Endothelial cell of umbilical vein (primary cell): ENCODE results near the gene CHD9NB. TPM values are rescaled to one million over a fixed set of nuclear protein-coding genes. Genes with fewer than 3 reads are reported as not detected.

Experiments
- BruUV-seq: library from RNA; stranded (reverse); fragments of 400-500 nt; replicated peaks from 2 replicates; lab custom pipeline; 2021; lab: Mats Ljungman, UMichigan
- CTCF ChIA-PET: fragments of 300-600, 350-600 bp; sonication (Branson Sonifier 250); formaldehyde crosslinking; loops from one replicate; lab custom pipeline; 2021; ENCODE audit warnings: antibody characterized with exemption, inconsistent platforms; lab: Charles Lee
- POLR2A ChIA-PET: fragments of 300-600, 350-600 bp; sonication (Branson Sonifier 250); formaldehyde crosslinking; loops from one replicate; lab custom pipeline; 2021; ENCODE audit warnings: antibody characterized with exemption, inconsistent platforms; lab: Charles Lee
- DNase-seq: peaks from one replicate; pipeline ENCODE4 v3.0.0-alpha.2; 2011; ENCODE audit warnings: low read depth, low spot score
- FAIRE-seq: peaks from 2 replicates; lab custom pipeline; 2011; peaks lifted over from hg19 to GRCh38; lab: Jason Lieb, UNC
- H2AFZ ChIP-seq: 2 replicates; pipeline ENCODE4 v1.6.0; 2012; ENCODE audit warnings: low read depth, low read length, control low read depth, inconsistent platforms
- H3K27ac ChIP-seq: 2 replicates; pipeline ENCODE4 v1.5.1; 2011; ENCODE audit warnings: low read depth, mild to moderate bottlenecking, control low read depth, low read length, moderate library complexity; ENCODE audit not compliant: insufficient read depth
- H3K27me3 ChIP-seq, 2 experiments: 2 replicates each; pipeline versions ENCODE4 v1.6.0 to v1.6.1; 2011; ENCODE audit warnings: low read length in 2 of 2, mixed read lengths in 1 of 2; ENCODE audit not compliant: control insufficient read depth in 2 of 2, insufficient read depth in 2 of 2
- H3K36me3 ChIP-seq, 2 experiments: 2 replicates in 1 of 2; 3 replicates in 1 of 2; pipeline ENCODE4 v1.5.1; 2011; ENCODE audit warnings: low read length in 2 of 2, mild to moderate bottlenecking in 1 of 2, moderate library complexity in 1 of 2; ENCODE audit not compliant: control insufficient read depth in 2 of 2, insufficient read depth in 2 of 2; ENCODE audit errors: extremely low read depth in 1 of 2
- H3K4me1 ChIP-seq: 3 replicates; pipeline ENCODE4 v1.5.1; 2011; ENCODE audit warnings: mild to moderate bottlenecking, low read length; ENCODE audit not compliant: control insufficient read depth, insufficient read depth; ENCODE audit errors: extremely low read depth
- H3K4me2 ChIP-seq: 2 replicates; pipeline ENCODE4 v1.6.1; 2011; ENCODE audit warnings: low read length, control low read depth, mixed read lengths; ENCODE audit not compliant: insufficient read depth
- H3K4me3 ChIP-seq, 3 experiments: fragments of 200-600 bp in 1 of 3; sonication (generic), shearing (Covaris generic) in 1 of 3; replicated peaks in 1 of 3; 2 replicates each; pipeline ENCODE4 v1.5.1; 2011 to 2016; ENCODE audit warnings: control low read depth in 3 of 3, low read length in 3 of 3, mild to moderate bottlenecking in 2 of 3, inconsistent platforms in 1 of 3, low read depth in 1 of 3, moderate library complexity in 1 of 3; ENCODE audit not compliant: insufficient read depth in 1 of 3
- H3K79me2 ChIP-seq: 2 replicates; pipeline ENCODE4 v1.6.0; 2012; ENCODE audit warnings: low read length, inconsistent platforms; ENCODE audit not compliant: control insufficient read depth, insufficient read depth
- H3K9ac ChIP-seq: replicated peaks from 2 replicates; pipeline ENCODE3; 2011; ENCODE audit warnings: low read length, control low read depth; ENCODE audit not compliant: insufficient read depth; ENCODE audit errors: extremely low read depth
- H3K9me1 ChIP-seq: replicated peaks from 3 replicates; pipeline ENCODE4 v1.6.0; 2011; ENCODE audit warnings: mild to moderate bottlenecking, low read length; ENCODE audit not compliant: control insufficient read depth, insufficient read depth; ENCODE audit errors: extremely low read depth
- H3K9me3 ChIP-seq: replicated peaks from 2 replicates; pipeline ENCODE4 v1.5.1; 2012; ENCODE audit warnings: low read length, inconsistent platforms; ENCODE audit not compliant: control insufficient read depth, insufficient read depth
- H4K20me1 ChIP-seq: replicated peaks from 2 replicates; pipeline ENCODE3; 2011; ENCODE audit warnings: mild to moderate bottlenecking, low read length; ENCODE audit not compliant: control insufficient read depth, insufficient read depth; ENCODE audit errors: extremely low read depth
- EZH2 ChIP-seq: IDR thresholded peaks from 2 replicates; pipeline ENCODE4 v1.6.1; 2012; ENCODE audit warnings: borderline replicate concordance, low read depth, mild to moderate bottlenecking, moderate library complexity, low read length, inconsistent platforms; ENCODE audit not compliant: severe bottlenecking
- FOS ChIP-seq: IDR thresholded peaks from 2 replicates; pipeline ENCODE4 v1.6.1; 2011; ENCODE audit warnings: mild to moderate bottlenecking, low read length, moderate library complexity, borderline replicate concordance; ENCODE audit not compliant: insufficient read depth
- GATA2 ChIP-seq: IDR thresholded peaks from 2 replicates; pipeline ENCODE4 v1.7.0; 2011; ENCODE audit warnings: low read depth, mild to moderate bottlenecking, moderate library complexity, mixed read lengths, low read length; ENCODE audit not compliant: insufficient read length, insufficient read depth
- JUN ChIP-seq: IDR thresholded peaks from 2 replicates; pipeline ENCODE4 v1.6.1; 2011; ENCODE audit warnings: borderline replicate concordance, low read depth; ENCODE audit not compliant: insufficient read length, insufficient read depth
- MAX ChIP-seq: IDR thresholded peaks from 2 replicates; pipeline ENCODE4 v1.6.1; 2011; ENCODE audit not compliant: insufficient read depth, insufficient read length
- MYC ChIP-seq: IDR thresholded peaks from one replicate; pipeline ENCODE4 v1.6.1; 2011; ENCODE audit warnings: mild to moderate bottlenecking, low read depth, low read length
- POLR2A ChIP-seq: IDR thresholded peaks from 2 replicates; pipeline ENCODE4 v1.6.1; 2012; ENCODE audit warnings: low read depth, mild to moderate bottlenecking, control low read depth, low read length
- POLR2AphosphoS5 ChIP-seq: IDR thresholded peaks from 2 replicates; pipeline ENCODE4 v1.6.1; 2012; ENCODE audit warnings: low read depth, mild to moderate bottlenecking, control low read depth, low read length, moderate library complexity; ENCODE audit not compliant: insufficient read depth
- dilution Hi-C: fragments of 300-500 bp; cut with MboI; formaldehyde crosslinking; loops from one replicate; pipeline ENCODE4 v1.15.0; 2019; ENCODE audit warnings: low sequenced_read_pairs; ENCODE audit not compliant: extremely low pct_ligation_motif_present
- intact Hi-C: fragments of 100-400 bp; cut with micrococcal nuclease; formaldehyde crosslinking; loops from one replicate; pipeline ENCODE4 v1.10.0; 2022
- polyA plus RNA-seq, 4 experiments: library from polyadenylated mRNA; depleted of rRNA in 3 of 4; stranded (reverse) in 3 of 4; unstranded in 1 of 4; fragments of >200 nt; gene quantifications; 2 replicates each; pipeline versions ENCODE4 v1.2.1 to v1.2.3, GENCODE V29; 2011 to 2012; ENCODE audit warnings: missing spikeins in 1 of 4
- total RNA-seq: library from RNA; stranded (reverse); gene quantifications from 2 replicates; pipeline ENCODE4 v1.2.3, GENCODE V29; 2021
- TF ChIP-seq, protein P1 (sequence below), 2 donors: IDR thresholded peaks; 1 replicate in 1 of 2; 2 replicates in 1 of 2; pipeline ENCODE4 v1.5.1; 2011; ENCODE audit warnings: low read length in 2 of 2, mild to moderate bottlenecking in 2 of 2, moderate library complexity in 2 of 2, control low read depth in 1 of 2, inconsistent platforms in 1 of 2, low read depth in 1 of 2; ENCODE audit not compliant: insufficient read depth in 1 of 2; ENCODE audit errors: extremely low read depth in 1 of 2

Gene CHD9NB
- total and polyA plus RNA-seq, 2 donors (not counting 3 experiments of a cell fraction or from before 2014, with no cell fraction given): 0.44 to 0.66 TPM

DNA sequence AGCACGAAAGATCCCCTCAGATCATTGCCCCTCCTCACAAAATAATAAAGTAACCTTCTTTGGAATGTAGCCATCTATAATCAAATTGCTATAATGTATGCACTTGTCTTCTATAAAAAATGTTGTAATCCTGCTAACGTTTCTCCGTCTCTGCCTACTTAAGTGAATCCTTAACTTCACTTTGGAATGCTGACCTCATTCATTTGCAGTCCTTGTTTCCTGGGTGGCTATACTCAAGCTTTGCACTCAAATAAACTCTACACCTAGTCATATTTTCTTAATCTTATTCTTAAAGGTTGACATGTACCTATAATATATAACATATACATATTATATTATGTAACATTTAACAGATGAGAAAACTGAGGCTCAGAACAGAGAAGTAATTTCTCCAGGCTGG is 22.7 kb downstream of the CHD9NB start:
- intact Hi-C loops: no loop called here
- DNase-seq (no peak), FAIRE-seq (no peak)
- no peak overlapping the region for H3K4me3 ChIP-seq
- H3K36me3 ChIP-seq: no peaks in the 10 kb centered on the region
- no peak overlapping the region for H2AFZ ChIP-seq
- H4K20me1 ChIP-seq: no peaks in the 10 kb centered on the region
- POLR2A ChIA-PET: no interaction called here
- H3K9me3 ChIP-seq: no peaks in the 10 kb centered on the region
- no peaks in the 10 kb centered on the region for H3K9me1 ChIP-seq
- no peaks in the 10 kb centered on the region for H3K4me1 ChIP-seq
- CTCF ChIA-PET: interaction anchor here (1.1 kb wide), 1 partner anchor 253 kb away, joined by 4 read pairs; no protein-coding TSS in a partner anchor
- no peak overlapping the region for H3K27ac ChIP-seq
- dilution Hi-C loops: no loop called here
- no TSS peak for BruUV-seq
- no peaks in the 10 kb centered on the region for H3K79me2 ChIP-seq
- no peak overlapping the region for H3K4me2 ChIP-seq
- no peak for TF ChIP-seq MYC
- TF ChIP-seq, protein P1, sequence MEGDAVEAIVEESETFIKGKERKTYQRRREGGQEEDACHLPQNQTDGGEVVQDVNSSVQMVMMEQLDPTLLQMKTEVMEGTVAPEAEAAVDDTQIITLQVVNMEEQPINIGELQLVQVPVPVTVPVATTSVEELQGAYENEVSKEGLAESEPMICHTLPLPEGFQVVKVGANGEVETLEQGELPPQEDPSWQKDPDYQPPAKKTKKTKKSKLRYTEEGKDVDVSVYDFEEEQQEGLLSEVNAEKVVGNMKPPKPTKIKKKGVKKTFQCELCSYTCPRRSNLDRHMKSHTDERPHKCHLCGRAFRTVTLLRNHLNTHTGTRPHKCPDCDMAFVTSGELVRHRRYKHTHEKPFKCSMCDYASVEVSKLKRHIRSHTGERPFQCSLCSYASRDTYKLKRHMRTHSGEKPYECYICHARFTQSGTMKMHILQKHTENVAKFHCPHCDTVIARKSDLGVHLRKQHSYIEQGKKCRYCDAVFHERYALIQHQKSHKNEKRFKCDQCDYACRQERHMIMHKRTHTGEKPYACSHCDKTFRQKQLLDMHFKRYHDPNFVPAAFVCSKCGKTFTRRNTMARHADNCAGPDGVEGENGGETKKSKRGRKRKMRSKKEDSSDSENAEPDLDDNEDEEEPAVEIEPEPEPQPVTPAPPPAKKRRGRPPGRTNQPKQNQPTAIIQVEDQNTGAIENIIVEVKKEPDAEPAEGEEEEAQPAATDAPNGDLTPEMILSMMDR (IDR thresholded peaks at IDR 0.05; ENCODE audit: extremely low read depth in 1 of 2, insufficient read depth in 1 of 2, low read depth in 1 of 2, low read length in 2 of 2): no peak
- no peak for TF ChIP-seq GATA2
- TF ChIP-seq JUN: no peak
- TF ChIP-seq POLR2A: no peak
- TF ChIP-seq FOS: no peak
- TF ChIP-seq MAX: no peak
- TF ChIP-seq POLR2AphosphoS5: no peak
- TF ChIP-seq EZH2: no peak
- H3K9ac ChIP-seq: no peak overlapping the region
- H3K27me3 ChIP-seq: no peaks in the 10 kb centered on the region
